Fibroblast of the aortic adventitia (primary cell): ENCODE results near the gene SUPT20HL2. TPM values are rescaled to one million over a fixed set of nuclear protein-coding genes. Genes with fewer than 3 reads are reported as not detected.

Experiments used
- DNase-seq: peaks from one replicate; pipeline ENCODE4 v3.0.0-alpha.2; 2010; ENCODE audit warnings: low read depth
- H3K4me3 ChIP-seq: 2 replicates; pipeline ENCODE4 v1.5.1; 2011; ENCODE audit warnings: low read depth, mild to moderate bottlenecking, control low read depth, low read length, moderate library complexity
- CTCF ChIP-seq: IDR thresholded peaks from 2 replicates; pipeline ENCODE4 v1.5.1; 2011; ENCODE audit warnings: mild to moderate bottlenecking, low read length, control low read depth, inconsistent platforms; ENCODE audit not compliant: insufficient read depth
- total RNA-seq: library from RNA; depleted of rRNA; stranded (reverse); fragments of >200 nt; gene quantifications from 2 replicates; pipeline ENCODE4 v1.2.3, GENCODE V29; 2012; ENCODE audit warnings: low replicate concordance

Gene SUPT20HL2
- total RNA-seq, 1 donor, result not detected

- DNase-seq, result no peak
- TF ChIP-seq CTCF, result no peak
- no peak overlapping the region for H3K4me3 ChIP-seq
Measured at GRCh38 chrX:24271262-24271661, 42.6 kb downstream of the SUPT20HL2 start.

GRCh38 chrX:24268786-24269185 lies 45.1 kb downstream of the SUPT20HL2 start:
- no peak overlapping the region for H3K4me3 ChIP-seq
- no peak for TF ChIP-seq CTCF
- no peak for DNase-seq

- no peak overlapping the region for H3K4me3 ChIP-seq
- DNase-seq, result no peak
- no peak for TF ChIP-seq CTCF
Measured at GRCh38 chrX:24266996-24267395, 46.9 kb downstream of the SUPT20HL2 start.

GRCh38 chrX:24264383-24264782 lies 49.5 kb downstream of the SUPT20HL2 start:
- no peak for TF ChIP-seq CTCF
- DNase-seq, result no peak

GRCh38 chrX:24262309-24262708 lies 51.6 kb downstream of the SUPT20HL2 start:
- H3K4me3 ChIP-seq, result no peak overlapping the region
- TF ChIP-seq CTCF, result no peak
- no peak for DNase-seq

More at GRCh38 chrX:24264383-24264782, 49.5 kb downstream of the SUPT20HL2 start:
- no peak overlapping the region for H3K4me3 ChIP-seq

Other genes with a start within 250 kb of the SUPT20HL2 start
- gene ZFX, start 164.3 kb downstream of the SUPT20HL2 start, total RNA-seq, result 41.5 and 69.3 TPM in 2 replicates
- gene SUPT20HL1, start 46.6 kb upstream of the SUPT20HL2 start, total RNA-seq, result not detected in 2 replicates
- gene PDK3, start 151.2 kb upstream of the SUPT20HL2 start, total RNA-seq, result 2.9 and 6.7 TPM in 2 replicates